ENCODE results near the gene PPP1R15B.
"Not testable (repeated sequence)": the region's sequence is repeated elsewhere in the genome, so short reads cannot be mapped to it uniquely, and the experiment has no call there.

The PPP1R15B gene

GRCh38 chr1:204443871-204444581 is 32.4 kb upstream of the PPP1R15B start:
- no peak for DNase-seq

DNA sequence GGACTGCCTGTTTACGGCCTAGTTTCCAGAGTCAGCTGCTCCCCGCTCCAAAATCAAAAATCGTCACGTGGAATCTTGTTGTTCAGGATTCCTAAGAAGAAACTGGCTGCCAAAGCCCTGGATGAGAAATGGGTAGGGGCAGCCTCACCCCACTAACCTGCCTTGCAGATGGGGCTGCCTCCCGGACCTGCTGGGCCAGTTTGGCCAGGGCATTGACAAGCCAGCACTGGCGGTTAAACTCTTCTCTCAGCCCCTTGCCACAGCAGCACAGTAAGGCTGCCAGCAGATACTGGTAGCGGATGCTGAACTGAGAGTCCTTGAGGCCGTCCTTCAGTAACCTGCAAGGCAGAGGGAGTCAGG is 31.6 kb upstream of the PPP1R15B start:
- no peak for DNase-seq

GRCh38 chr1:204442376-204443259 is 31.0 kb upstream of the PPP1R15B start:
- no peak for DNase-seq

- no peak for DNase-seq
These were observed 29.9 kb upstream of the PPP1R15B start for GRCh38 chr1:204441558-204441957.

GRCh38 chr1:204439621-204440375 is 28.2 kb upstream of the PPP1R15B start:
- no peak for DNase-seq

GRCh38 chr1:204438628-204439027 is 27.0 kb upstream of the PPP1R15B start:
- no peak for DNase-seq

DNA sequence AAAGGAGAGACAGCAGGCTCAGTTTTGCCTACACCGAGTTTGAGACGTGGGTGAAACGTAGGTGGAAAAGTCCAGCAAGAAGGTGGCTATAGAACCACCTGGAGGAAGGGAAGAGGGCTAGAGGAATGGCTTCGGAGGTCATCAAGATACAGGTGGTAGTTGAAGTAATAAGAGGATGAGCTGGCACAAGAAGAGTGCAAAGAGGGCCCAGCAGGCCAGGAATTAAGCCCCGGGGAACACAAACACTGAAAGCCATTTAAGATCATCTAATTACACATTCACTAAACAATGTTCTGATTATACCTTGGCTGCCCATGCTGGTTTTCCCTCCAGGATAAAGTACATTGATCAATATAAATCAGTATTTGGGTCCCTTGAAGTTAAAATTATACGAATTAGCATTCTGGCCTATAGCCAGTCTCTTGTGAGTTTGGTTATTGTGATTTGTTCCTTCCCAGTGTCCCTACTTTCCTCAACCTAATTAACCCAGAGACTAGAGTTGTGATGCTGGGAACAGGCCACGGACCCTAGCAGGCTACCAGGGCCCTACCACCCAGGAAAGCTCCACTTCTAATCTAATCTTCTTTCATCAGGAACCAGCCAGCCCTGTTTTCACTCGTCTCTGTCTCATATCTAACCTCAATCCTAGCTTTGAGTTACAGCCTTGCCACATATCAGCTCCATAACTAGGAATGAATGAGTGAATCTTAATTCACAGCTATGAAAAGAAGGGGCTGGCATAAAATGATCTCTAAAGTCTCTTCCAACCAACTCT is 26.4 kb upstream of the PPP1R15B start:
- no peak for DNase-seq

DNA sequence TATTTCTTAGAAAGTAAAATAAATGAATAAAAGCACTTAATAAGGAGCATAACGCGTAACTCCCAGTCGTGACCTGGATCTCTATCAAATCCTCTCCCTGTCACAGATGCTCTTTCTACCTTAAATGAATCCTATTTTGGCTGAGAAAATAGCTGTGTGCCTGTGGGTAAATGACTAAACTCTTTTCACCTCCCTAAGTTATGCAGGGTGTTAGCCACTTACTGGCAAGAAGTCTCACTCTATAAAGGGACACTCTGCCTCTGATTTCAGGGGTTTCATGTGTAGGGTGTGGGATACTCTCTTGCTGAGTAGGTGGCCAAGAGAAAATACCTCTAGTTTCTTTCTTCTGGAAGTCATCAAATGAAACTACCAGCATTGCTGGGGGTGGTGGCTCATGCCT is 24.3 kb upstream of the PPP1R15B start:
- no peak for DNase-seq

GRCh38 chr1:204435381-204435831 is 23.8 kb upstream of the PPP1R15B start:
- no peak for DNase-seq

DNA sequence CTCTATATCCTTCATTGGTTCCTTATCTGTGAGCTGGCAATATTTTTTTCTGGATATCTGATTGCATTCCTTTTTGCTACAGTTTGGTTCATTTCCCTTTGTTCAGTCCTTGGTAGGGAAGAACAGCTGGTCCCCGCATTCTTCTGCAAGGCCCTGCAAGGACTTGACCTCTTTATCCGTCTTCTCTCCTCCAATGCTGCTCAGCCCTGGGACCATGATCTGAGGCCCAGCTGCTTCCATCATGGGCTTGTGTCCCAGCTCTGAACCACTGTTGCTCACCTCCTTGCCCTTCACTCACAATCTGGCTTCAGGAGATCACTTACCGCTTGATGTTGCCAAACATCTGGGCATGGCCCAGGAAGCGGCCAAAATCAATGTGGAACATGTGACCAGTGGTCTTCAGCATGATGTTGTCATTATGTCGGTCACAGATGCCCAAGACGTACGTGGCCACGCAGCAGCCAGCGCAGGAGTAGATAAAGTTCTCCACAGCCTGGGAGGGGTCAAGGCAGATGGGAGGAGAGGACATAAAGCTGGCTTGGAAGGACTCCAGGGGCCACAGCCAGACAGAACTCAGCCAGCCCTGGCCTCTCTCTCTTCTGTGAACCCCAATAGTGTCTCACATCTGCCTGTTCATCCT is 22.6 kb upstream of the PPP1R15B start:
- no peak for DNase-seq

GRCh38 chr1:204432708-204433107 is 21.1 kb upstream of the PPP1R15B start:
- DNase-seq: no peak

DNA sequence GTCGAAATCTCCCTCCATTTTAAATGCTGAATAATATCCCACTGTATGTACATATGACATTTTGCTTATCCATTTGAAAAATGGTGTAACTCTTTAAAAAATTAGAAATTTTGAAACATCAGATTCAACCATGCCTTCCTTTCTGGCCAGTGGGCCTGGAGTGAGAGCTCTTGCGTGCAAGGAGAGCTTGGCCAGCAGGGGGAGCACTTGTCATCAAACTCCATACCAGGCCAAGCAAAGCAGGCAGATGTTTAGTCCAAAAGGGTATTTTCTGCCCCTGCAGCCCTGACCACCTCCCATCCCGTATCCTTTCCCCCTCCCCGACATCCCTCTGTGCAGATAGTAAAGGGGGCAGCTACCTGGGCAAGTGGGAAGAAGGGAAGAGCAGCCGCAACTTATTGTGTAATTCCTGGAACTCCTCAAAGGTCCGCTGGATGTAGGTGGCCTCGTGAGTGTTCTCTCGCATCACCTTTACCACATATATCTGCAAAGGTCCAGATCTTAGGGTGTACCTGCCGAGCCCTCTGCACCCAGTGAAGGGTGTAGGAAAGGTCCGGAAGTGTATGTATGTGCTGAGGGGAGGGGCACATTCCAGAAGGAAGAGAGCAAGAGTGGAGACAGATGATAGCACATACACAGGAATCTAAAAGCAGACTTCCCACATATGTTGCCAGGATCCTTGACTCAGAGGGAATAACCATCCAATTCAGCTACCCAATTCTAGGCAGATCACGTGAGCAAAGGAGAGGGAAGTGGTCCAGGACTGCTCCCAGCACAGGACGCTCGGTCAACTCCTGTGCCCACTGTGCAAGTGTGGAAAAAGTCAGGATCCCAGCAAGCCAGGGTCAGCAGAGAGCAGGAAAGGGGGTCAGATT is 19.9 kb upstream of the PPP1R15B start:
- peak; percentile 14 for DNase-seq

GRCh38 chr1:204429746-204430145 is 18.1 kb upstream of the PPP1R15B start:
- DNase-seq: no peak

GRCh38 chr1:204426971-204427701 is 15.5 kb upstream of the PPP1R15B start:
- no peak for DNase-seq

GRCh38 chr1:204426474-204426873 is 14.9 kb upstream of the PPP1R15B start:
- no peak for DNase-seq

GRCh38 chr1:204426035-204426436 is 14.4 kb upstream of the PPP1R15B start:
- no peak for DNase-seq

DNA sequence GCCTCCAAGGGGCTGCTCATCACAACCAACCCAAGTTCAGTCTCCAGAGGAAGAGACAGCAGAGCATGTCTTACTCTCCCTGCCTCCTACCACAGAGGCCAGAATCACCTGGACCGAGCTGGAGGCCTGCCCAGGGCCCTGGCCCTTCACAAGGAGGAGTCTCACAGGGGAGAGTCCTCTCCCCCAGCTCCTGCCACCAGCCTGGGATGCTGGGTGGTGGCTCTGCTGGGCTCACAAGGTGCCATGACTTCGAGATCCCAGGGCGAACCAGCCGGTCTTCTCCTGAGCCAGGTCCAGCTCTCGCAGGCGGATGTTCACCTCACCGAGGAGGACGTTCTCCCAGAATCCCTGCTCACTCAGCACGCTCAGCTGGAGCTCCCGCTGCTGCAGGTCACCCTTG is 13.0 kb upstream of the PPP1R15B start:
- DNase-seq: no peak

DNA sequence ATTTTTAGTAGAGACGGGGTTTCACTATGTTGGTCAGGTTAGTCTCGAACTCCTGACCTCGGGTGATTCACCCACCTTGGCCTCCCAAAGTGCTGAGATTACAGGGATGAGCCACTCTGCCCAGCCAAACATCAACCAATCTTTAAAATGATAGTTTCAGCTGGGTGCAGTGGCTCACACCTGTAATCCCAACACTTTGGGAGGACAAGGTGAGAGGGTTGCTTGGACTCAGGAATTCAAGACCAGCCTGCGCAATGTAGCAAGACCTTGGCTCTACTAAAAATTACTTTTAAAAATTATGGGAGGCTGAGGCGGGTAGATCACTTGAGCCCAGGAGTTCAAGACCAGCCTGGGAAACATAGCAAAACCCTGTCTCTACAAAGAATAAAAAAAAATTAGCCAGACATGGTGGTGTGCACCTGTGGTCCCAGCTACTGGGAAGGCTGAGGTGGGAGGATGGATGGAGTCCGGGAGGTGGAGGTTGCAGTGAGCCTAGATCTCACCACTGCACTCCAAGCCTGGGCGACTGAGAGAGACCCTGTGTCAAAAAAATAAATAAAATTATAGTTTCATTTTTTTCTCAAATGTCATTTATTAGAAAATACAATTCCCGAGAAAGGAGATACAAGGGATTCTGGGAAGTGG is 10.6 kb upstream of the PPP1R15B start:
- DNase-seq: not testable (repeated sequence)

- DNase-seq: no peak
These were observed 9.8 kb upstream of the PPP1R15B start for GRCh38 chr1:204421441-204421840.

All from KG1 (cell line).